KOPT-K1 (cell line): ENCODE measurements around the gene GALNT9.

Source experiments
- H3K27ac ChIP-seq: fragments of 200-600 bp; sonication (generic); 2 replicates; pipeline ENCODE4 v1.5.1; 2016; ENCODE audit warnings: antibody characterized with exemption, mild to moderate bottlenecking, low read depth, low read length; ENCODE audit not compliant: poor library complexity, severe bottlenecking
- H3K36me3 ChIP-seq: fragments of 200-600 bp; sonication (generic); 2 replicates; pipeline ENCODE4 v1.5.1; 2017; ENCODE audit warnings: antibody characterized with exemption, mild to moderate bottlenecking, low read length, moderate library complexity; ENCODE audit not compliant: insufficient read depth
- H3K9me3 ChIP-seq: fragments of 200-600 bp; sonication (generic); 2 replicates; pipeline ENCODE4 v1.5.1; 2017; ENCODE audit warnings: antibody characterized with exemption, low read length, mild to moderate bottlenecking; ENCODE audit not compliant: insufficient read depth, poor library complexity, severe bottlenecking

GALNT9 gene

DNA sequence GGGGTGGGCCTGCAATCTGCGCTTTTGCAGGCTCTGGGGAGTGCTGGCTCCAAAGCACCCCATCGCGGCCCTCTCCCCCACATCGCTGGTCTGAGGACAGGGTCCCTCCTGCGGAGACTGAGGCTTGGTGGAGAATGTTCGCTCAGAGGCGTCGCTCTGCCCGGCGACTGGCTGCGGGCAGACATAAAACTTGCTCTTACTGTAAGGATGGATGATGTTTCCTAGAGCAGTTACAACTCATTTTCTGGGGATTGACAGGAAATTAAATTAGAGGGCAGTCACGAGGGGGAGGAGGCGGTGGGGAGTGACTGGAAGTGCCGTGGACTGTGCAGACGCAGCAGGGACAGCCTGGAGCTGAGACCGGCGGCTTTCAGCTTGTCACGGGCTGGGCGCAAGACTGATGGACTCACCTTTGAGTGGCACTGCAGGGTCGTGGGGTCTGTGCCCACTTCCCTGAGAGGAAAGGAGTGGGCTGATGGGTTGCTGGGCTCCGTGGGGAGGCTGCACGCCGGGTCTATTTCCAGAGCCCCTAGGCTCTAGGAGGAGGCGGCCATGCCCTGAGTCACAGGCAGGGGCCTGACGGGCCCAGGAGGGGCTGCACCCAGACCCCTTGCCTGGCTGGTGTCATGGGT, 152.4 kb downstream of the GALNT9 start:
- Histone ChIP-seq H3K9me3 (no peaks in the 10 kb centered on the region), H3K36me3 (no peaks in the 10 kb centered on the region), H3K27ac (no peak overlapping the region)

- Histone ChIP-seq H3K27ac (no peak overlapping the region), H3K9me3 (no peaks in the 10 kb centered on the region), H3K36me3 (no peaks in the 10 kb centered on the region)
Measured at GRCh38 chr12:132176385-132176919, 152.9 kb downstream of the GALNT9 start.

DNA sequence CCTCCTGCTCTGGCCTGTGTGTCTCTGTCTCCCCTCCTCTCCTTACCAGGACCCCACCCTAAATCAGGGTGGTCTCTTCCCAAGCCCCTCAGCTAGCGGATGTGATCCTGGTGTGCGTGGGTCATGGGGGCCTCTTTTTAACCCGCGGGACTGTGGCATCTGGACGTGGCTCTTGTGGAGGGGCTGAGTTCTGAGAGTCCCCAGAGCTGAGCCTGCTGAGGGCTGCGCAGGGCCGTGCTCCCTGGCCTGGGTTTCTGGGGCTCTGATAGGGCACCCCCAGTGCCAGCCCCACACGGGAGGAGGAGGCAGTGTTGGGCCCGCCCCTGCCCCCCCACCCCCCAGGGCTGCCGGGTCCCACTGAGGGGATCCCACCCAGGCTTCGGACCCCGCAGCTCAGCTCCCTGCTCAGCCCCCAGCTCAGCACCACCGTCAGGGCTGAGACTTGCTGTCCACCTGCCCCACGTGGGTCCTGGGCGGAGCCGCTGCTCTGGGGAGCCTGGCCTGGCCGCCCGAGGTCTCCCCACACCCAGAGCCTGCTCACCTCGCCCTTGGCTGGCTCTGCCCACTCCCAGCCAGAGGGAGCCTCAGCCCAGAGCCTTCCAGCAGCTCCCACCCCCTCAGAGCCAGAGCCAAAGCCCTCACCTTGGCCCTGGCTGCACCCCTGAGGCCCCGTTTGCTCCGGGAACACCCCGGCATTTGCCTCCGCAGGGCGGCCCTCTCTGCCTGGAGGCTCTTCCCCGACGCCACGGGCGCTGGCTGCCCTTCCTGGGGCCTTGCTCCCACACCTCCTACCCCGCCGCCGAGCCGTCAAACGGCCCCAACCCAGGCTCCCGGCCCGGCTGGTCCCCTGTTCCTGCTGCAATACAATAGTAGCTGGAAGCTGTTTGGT, 153.6 kb downstream of the GALNT9 start:
- H3K27ac ChIP-seq: no peak overlapping the region
- H3K36me3 ChIP-seq: no peaks in the 10 kb centered on the region
- no peaks in the 10 kb centered on the region for H3K9me3 ChIP-seq

DNA sequence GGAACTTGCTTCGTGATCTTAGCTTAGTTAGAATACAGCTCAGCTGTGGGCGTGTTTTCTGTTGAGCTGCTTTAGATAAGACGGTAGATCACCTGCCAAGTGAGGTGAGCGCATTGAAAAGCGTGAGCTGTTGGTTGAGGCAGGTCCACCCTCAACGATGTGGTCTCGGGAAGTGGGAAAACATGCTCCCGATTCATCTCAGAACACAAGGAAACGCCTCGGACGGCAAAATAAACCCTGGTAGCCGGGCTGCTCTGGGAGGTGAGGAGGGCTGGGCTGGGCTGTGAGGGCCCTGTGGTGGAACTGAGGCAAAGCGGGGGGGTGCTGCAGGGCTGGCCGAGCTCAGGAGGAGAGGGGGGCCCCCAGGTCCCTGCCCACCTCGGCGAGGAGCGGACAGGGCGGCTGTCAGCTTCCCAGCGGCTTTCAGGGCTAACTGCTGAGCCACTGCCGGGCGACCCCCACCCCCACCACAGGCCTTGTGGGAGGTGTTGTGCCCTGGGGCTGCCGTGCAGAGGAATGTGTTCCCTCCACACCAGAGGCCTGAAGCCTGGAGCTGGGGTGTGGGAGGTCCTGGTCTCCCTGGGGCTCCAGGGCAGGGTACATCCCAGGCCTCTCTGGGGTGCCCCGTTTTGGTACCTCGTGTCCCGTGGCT, 154.4 kb downstream of the GALNT9 start:
- no peaks in the 10 kb centered on the region for H3K9me3 ChIP-seq
- H3K27ac ChIP-seq: no peak overlapping the region
- no peaks in the 10 kb centered on the region for H3K36me3 ChIP-seq

DNA sequence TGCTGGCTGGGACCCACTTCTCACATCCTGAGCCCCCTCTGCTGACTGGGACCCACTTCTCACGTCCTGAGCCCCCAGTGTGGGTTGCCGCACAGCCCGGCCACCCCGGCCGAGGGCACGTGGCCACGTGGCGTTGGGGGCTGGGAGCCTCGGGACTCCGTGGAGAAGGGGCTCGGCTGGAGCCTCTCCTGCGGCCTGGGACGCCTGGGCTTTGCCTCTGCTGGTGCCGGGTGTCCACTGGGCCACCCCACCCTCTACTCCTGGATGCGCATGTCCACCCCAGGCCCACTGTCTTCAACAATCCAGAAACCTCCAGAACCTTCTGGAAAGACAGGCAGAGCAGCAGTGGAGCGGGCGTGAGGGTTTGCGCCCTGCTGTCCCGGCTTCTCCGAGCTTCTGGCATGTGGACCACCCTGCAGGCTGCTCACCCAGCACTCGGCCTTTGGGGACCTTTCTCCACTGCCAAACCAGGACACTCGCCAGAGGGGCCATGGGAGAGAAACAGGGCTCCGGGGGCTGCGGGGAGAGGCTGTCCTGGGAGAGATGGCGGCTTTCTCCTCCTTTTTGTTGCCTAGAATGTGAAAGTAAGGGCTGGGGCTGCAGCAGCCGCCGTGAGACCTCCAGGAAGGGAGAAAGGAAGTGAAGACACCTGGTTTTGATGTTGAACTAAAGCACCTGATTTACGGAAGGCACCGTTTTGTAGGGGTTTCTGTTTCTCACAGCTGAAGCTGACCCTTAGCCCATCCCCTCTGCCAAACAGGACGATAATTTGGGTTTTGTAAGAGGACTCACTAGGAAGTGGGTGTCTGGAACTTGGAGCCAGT, 155.2 kb downstream of the GALNT9 start:
- H3K9me3 ChIP-seq: no peaks in the 10 kb centered on the region
- H3K27ac ChIP-seq: no peak overlapping the region
- H3K36me3 ChIP-seq: no peaks in the 10 kb centered on the region

DNA sequence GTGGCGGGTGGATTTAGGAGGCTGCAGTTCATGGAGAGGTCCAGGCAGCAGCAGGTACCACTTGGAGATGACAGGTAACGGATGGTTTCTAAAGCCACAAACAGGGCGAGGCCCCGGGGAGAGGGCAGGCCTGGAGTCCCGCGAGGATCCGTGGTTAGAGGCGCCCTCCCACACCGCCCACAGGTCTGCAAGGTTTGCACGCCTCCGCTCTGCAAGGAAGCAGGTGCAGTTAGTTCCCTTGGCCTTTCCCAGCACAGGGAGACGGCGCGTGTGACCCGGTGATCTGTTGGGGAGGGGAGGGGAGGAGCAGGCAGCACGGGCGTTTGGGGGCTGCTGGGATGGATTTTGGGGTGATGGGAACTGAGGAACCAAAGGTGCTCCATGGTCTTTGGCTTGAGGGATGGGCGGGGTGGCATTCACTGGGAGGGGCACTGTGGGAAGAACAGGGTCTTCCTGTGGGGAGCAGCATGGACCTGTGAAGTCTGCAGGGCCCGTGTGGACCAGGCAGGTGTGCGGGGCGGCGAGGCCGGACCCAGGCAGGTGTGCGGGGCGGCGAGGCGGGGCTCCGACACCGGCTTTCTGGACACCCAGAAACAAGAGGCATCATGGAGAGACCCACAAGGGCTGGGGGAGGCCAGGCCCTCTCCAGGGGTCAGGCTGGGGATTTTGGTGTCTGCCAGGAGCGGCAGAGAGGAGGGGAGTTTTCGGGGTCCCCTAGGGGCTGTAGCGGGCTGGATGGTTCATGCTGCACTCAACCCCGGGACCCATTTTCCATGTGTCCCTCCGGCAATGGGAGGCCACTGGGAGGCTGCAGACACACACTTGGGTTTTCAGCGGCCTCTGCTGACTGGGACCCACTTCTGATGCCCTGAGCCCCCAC, 156.0 kb downstream of the GALNT9 start:
- Histone ChIP-seq H3K36me3 (no peaks in the 10 kb centered on the region), H3K27ac (no peak overlapping the region), H3K9me3 (no peaks in the 10 kb centered on the region)

DNA sequence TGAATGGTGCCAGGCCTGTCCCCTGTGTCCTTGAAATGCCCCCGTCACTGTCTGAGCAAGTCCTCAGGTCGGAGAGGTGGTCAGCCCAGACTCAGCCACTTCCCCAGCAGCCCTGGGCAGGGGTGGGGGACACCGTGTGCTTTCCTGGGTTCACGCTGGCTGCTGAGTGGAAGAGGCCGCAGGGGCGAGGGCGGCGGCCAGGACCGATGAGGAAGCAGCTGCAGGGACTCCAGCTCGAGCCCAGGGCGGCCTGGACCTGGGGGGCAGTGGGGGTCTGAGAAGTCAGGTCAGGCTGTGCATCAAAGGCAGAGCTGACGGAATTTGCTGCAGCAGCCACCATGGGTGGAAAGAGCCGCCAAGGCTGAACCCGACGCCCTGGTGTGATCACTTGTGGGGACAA, 156.8 kb downstream of the GALNT9 start:
- Histone ChIP-seq H3K36me3 (no peaks in the 10 kb centered on the region), H3K9me3 (no peaks in the 10 kb centered on the region), H3K27ac (no peak overlapping the region)

DNA sequence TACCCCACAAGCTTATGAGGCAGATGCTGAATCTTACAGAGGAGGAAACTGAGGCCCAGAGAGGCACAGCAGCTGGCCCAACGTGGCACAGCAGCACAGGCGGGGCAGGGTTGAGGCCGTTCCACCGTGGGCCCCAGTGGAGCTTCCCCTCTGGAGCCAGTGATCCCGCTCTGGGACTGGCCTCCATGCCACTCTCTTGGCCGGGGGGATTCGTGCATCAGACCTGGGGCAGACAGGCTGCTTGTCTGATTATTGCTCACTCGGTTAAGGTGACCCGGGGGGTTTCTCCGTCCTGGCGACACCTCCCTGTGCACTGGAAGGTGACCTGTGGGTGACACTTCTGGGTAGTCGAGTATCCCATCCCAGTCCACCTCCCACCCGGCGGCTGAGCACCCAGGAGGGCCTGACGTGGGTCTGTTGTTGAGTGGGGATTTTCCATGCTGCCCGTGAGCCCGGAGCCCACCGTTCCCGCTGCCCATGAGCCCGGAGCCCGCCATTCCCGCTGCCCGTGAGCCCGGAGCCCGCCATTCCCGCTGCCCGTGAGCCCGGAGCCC, 157.3 kb downstream of the GALNT9 start:
- Histone ChIP-seq H3K9me3 (no peaks in the 10 kb centered on the region), H3K27ac (no peak overlapping the region), H3K36me3 (no peaks in the 10 kb centered on the region)

- H3K9me3 ChIP-seq: no peaks in the 10 kb centered on the region
- no peak overlapping the region for H3K27ac ChIP-seq
- H3K36me3 ChIP-seq: no peaks in the 10 kb centered on the region
Measured at GRCh38 chr12:132171293-132171967, 158.0 kb downstream of the GALNT9 start.

DNA sequence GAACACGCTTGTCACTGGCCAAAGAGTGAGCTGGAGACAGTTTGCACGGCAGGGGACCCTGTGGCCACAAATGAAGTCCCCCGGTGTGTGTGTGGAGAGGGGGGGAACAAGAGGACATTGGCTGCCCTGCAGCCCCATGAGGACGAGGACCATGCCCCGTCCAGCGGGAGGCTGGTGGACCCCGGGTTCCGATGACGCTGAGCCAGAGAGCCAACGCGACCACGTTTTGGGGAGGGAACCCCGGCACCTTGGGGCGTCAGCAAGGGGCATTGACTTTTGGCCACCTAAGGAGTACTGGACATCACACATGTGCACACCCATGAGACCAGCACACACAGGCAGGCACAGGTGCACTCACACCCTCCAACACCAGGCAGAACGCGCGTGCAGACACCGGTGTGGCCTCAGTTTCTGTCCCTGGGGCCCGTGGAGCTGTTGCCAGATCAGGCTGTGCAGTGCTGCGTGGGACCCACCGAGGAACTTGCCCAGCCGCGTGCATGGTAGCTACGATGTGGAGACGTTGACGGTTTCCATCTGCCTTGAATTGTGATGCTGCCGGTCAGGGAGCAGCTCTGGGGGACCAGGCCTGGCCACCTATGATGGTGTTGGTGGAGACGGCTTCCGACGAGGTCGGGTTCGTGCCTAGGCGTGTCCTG, 158.6 kb downstream of the GALNT9 start:
- H3K9me3 ChIP-seq: no peaks in the 10 kb centered on the region
- H3K27ac ChIP-seq: no peak overlapping the region
- H3K36me3 ChIP-seq: no peaks in the 10 kb centered on the region

DNA sequence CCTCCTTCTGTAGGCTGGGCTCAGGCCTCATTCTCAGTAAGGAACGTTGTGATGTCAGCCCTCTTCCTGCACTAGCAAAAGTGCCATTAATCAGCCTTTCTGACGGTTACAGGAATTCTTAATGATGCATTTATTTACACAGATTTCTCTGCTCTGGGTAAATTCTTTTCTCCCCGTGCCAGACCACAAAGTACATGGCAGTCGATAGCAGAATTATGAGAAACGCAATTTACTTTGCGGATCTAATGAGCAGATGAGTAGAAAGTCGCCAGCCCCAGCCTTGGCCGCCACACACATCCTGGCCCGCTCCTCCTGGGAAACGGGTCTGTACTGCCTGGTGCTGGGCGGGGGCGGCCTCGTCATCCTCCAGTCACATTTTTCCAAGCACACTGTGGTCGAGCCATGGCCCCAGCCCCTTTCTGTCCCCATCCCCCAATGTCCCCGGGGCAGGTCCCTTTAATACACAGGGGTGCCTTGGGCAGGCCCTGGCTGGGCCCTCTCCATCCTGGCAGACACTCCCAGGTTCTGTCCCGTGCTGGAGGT, 159.2 kb downstream of the GALNT9 start:
- H3K9me3 ChIP-seq: no peaks in the 10 kb centered on the region
- H3K36me3 ChIP-seq: no peaks in the 10 kb centered on the region
- H3K27ac ChIP-seq: no peak overlapping the region

GRCh38 chr12:132169376-132169775, 160.0 kb downstream of the GALNT9 start:
- Histone ChIP-seq H3K27ac (no peak overlapping the region), H3K9me3 (no peaks in the 10 kb centered on the region), H3K36me3 (no peaks in the 10 kb centered on the region)
